ENCODE data around the gene ETS2. TPM values are rescaled to one million over a fixed set of nuclear protein-coding genes. Genes with fewer than 3 reads are reported as not detected.

Gene ETS2
- total and polyA plus RNA-seq, 2 experiments from 2014 or later: 19.5 to 36.8 TPM

DNA sequence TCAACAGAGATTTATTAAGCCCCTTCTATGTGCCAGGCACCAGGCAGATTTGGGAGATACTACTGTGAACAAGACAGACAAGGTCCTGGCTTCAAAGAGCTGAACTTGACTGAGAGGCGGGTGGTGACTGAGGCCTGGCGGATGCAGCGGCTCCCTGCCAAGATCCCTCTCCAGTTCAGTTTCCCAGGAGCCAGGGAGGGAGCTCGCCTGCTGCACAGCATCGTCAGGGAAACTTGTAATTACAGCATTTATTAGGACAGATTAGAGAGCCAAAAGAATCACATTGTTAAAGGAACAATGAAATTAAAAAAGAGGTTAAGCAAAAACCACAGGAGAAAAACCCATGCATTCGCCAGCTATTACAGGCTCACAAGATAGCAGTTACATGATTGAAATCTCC, 55.3 kb downstream of the ETS2 start (continued):
- TF ChIP-seq, protein P1, sequence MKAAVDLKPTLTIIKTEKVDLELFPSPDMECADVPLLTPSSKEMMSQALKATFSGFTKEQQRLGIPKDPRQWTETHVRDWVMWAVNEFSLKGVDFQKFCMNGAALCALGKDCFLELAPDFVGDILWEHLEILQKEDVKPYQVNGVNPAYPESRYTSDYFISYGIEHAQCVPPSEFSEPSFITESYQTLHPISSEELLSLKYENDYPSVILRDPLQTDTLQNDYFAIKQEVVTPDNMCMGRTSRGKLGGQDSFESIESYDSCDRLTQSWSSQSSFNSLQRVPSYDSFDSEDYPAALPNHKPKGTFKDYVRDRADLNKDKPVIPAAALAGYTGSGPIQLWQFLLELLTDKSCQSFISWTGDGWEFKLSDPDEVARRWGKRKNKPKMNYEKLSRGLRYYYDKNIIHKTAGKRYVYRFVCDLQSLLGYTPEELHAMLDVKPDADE (IDR thresholded peaks at IDR 0.05): no peak
- no peak for TF ChIP-seq ZNF331 (CRISPR knock-in tag; IDR thresholded peaks at IDR 0.05; ENCODE audit: low read depth)
- TF ChIP-seq CREB1 (CRISPR knock-in tag; IDR thresholded peaks at IDR 0.05; ENCODE audit: low read depth): no peak
- no peak for TF ChIP-seq NANOG (IDR thresholded peaks at IDR 0.05; ENCODE audit: borderline replicate concordance)
- no peak for TF ChIP-seq JUNB (IDR thresholded peaks at IDR 0.05; ENCODE audit: unreplicated experiment)
- no peak for TF ChIP-seq STAT1 (IDR thresholded peaks at IDR 0.05; ENCODE audit: unreplicated experiment)
- TF ChIP-seq ZNF114 (CRISPR knock-in tag; IDR thresholded peaks at IDR 0.05): no peak
- TF ChIP-seq EZH2 (IDR thresholded peaks at IDR 0.05; ENCODE audit: low read depth, unreplicated experiment): no peak
- TF ChIP-seq EZH2phosphoT487 (IDR thresholded peaks at IDR 0.05; ENCODE audit: unreplicated experiment): no peak
- TF ChIP-seq CTCF (conservative IDR thresholded peaks at IDR 0.05; ENCODE audit: low read depth in 2 of 2): no peak

- DNase-seq (ENCODE audit: low spot score) (no peak), ATAC-seq (no peak)
- H3K4me3 Mint-ChIP-seq: no peak overlapping the region
- no peaks in the 10 kb centered on the region for H3K27me3 ChIP-seq (ENCODE audit: insufficient read depth)
- H3K36me3 ChIP-seq (ENCODE audit: insufficient read depth): no peaks in the 10 kb centered on the region
- no peaks in the 10 kb centered on the region for H3K79me2 ChIP-seq (replicated peaks; ENCODE audit: insufficient read depth)
- H3K4me2 ChIP-seq: no peak overlapping the region
- H3K4me1 ChIP-seq (ENCODE audit: insufficient read depth): peaks cover 10% of the 10 kb centered on the region; the same call in 1 of the 2 replicates
- H2AFZ ChIP-seq: no peak overlapping the region
- no peak overlapping the region for H3K27ac ChIP-seq (ENCODE audit: low read depth)
- H3F3A ChIP-seq (replicated peaks; ENCODE audit: low read depth): no peaks in the 10 kb centered on the region
- H3K9me3 Mint-ChIP-seq: no peaks in the 10 kb centered on the region; the same call in 1 of the 3 replicates
- no peak overlapping the region for H3K4me3 ChIP-seq
- no peak overlapping the region for H3K27ac Mint-ChIP-seq
- H3K36me3 Mint-ChIP-seq (ENCODE audit: low read depth): no peaks in the 10 kb centered on the region
- H4K20me1 ChIP-seq (replicated peaks; ENCODE audit: insufficient read depth): no peaks in the 10 kb centered on the region
- peaks cover 14% of the 10 kb centered on the region for H3K4me1 Mint-ChIP-seq
- H3K9me2 ChIP-seq (ENCODE audit: insufficient read depth): 0 out of 2 replicates have a peak, but pooled peaks cover 4% of the 10 kb centered on the region
- no peaks in the 10 kb centered on the region for H3K27me3 Mint-ChIP-seq (ENCODE audit: insufficient read depth, low read depth, poor library complexity)
- TF ChIP-seq JUNB (IDR thresholded peaks at IDR 0.05; ENCODE audit: unreplicated experiment): no peak
- TF ChIP-seq REST (IDR thresholded peaks at IDR 0.05; ENCODE audit: unreplicated experiment): no peak
- TF ChIP-seq, protein P1 (IDR thresholded peaks at IDR 0.05): no peak
These were observed 56.4 kb downstream of the ETS2 start for GRCh38 chr21:38861989-38862683.

All from GM23338 (cell line).